Inferior parietal cortex (tissue), 1 donor: Measurements from ENCODE around the gene AP2A2.

ENCODE experiments used
- DNase-seq: peaks from one replicate; pipeline ENCODE4 v3.0.0-alpha.2; 2016; ENCODE audit errors: extremely low spot score

The AP2A2 gene

GRCh38 chr11:1030086-1030485 is 104.4 kb downstream of the AP2A2 start:
- no peak for DNase-seq

DNA sequence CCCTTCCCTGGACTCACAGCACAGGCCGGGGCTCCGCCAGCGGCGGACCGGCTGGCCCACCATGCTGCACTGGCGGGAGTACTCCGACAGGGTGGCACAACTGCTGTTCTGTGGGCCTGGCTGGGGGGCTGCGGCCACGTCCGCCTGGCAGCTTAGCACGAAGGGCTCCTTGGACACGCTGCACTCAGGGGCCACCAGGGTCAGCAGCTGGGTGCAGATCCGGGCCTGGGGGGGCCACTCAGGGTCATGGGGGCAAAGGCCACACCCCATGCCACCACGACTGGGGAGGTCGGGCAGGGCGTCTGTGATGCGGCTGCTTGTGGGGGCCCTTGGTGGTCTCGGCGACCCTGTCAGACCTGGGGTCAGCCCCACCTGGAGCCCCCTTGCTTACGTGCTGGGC is 104.9 kb downstream of the AP2A2 start:
- DNase-seq: no peak

GRCh38 chr11:1031121-1031899 is 105.6 kb downstream of the AP2A2 start:
- DNase-seq: no peak

GRCh38 chr11:1032310-1032891 is 106.7 kb downstream of the AP2A2 start:
- DNase-seq: no peak

DNA sequence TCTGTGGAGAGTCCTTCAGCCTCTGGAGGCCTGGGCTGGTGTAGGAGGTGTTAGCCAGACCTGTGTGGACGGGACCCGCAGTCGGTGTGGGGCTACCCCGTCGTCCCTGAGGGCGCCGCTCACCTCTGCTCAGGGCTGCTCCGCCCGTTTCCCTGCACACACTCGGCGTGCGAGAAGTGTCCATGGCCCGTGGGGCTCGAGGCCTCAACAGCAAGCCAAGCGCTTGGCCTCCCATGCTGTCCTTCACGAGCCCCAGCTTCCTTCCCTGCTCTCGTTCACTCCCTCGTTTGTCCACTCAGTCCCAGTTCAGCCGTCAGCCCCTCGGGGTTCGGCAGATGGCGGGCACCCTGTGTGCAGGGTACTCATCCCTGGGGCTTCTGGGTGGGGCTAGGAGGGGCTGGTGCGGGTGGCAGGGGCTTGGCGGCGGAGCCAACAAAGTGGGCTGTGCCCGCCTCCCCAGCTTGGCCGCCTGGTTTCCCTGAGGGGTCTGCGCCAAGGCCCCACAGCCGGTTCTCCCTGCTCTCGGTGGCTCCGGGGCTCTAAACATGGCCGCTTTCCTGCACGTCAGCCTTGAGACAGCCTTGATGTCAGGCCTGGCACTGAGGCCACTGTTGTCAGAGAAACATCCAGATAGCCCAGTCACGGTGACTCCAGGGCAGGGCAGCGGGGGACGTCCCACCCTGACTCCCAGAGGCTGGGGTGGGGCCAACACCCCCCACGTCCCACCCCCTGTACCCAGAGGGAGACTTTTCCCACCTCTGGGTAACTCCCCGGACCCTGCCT is 107.5 kb downstream of the AP2A2 start:
- DNase-seq: no peak

- DNase-seq: no peak
Observed at GRCh38 chr11:1034001-1034400, 108.3 kb downstream of the AP2A2 start.

DNA sequence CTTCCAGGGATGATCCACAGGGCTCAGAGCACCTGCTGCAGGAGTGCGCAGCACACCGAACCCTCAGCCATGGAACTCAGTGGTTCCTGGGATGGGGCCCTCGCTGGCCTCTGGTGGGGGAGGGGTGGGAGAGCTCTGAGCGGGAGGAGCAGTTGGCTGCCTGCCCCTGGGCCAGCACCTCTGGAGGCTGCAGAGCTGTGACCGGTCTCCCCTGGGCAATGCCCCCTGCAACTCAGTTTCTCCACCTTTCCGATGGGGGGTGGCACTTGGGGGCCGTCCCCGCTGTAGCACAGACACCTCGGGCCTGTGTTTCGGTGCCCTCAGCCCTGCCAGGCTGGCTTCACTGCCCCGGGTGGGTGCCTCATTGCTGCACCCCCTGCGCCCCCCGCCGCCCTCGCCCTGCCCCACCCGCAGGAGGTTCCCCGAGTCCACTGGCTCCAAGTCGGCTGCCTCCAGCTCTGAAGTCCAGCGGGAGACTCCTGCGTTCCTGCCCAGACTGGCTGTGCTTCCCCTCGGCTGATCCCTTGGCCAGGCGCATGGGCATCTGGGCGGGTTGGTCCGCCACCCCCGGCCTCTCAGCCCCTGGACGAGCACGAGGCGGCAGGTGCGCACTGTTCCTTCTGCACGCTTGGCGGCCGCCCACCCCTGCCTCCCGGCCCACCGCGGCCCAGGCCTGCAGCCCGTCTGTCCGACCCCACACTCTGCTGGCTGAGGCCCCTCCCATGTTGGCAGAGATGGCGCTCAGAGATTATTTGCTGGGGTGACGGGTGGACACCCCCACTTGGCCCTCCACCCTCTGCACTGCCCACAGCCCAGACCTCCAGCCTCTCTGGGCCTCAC is 109.0 kb downstream of the AP2A2 start:
- no peak for DNase-seq

- DNase-seq: no peak
Observed at GRCh38 chr11:1035577-1036283, 110.1 kb downstream of the AP2A2 start.

DNA sequence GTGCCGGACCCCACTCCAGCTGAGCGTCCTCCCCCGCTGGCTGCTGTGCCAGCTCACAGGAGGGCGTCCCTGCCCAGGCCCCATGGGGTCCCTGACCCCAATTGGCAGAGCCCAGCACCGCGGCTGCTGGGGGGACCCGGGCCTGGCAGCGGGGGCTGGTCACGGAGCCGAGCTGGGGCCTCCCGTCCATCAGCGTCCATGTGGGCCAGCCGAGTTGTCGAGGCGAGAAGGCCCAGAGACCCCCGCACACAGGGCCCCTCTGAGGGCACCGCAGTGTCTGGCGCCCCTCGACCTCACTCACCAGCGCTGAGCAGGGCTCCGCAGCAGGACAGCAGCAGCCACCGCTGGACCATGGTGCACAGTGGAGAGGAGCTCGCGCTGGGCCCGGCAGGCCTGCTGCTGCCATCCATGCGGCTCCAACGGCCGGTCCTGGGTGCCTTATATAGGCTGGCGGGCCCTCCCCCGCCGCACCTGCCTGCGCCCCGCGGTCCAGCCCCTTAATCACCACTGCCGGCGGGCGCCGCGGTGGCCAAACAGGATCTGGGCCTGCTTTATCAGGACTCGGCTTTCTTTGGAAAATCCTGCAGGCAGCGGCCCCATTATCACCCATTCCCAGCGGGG is 110.7 kb downstream of the AP2A2 start, which contains the start of gene MUC6:
Gene MUC6, minus strand, starts transcription at position 416 of the 621 bp plus-strand sequence. Its CDS starts 63 bp downstream, at position 353.
- DNase-seq: no peak

GRCh38 chr11:1036931-1037330 is 111.3 kb downstream of the AP2A2 start:
- DNase-seq: no peak

GRCh38 chr11:1037506-1038055 is 111.9 kb downstream of the AP2A2 start:
- no peak for DNase-seq

DNA sequence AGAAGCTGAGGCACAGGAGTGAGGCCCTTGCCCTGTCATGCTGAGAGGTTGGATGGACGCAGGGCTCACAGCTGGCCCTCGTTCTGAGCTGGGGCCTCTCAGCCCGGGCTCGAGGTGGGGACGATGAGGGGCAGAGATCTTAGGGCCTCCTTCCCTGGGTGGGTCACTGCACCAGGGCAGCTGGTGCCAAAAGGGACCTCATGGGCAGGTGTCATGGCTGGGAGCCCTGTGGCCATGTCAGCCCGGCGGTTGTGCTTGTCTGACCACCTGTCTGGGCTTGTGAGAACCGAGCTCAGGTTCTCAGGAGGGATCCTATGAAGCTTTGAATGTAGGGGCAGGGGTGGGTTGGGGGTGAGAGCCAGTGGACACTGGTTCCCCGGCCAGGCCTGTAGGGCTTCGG is 112.7 kb downstream of the AP2A2 start:
- no peak for DNase-seq

DNA sequence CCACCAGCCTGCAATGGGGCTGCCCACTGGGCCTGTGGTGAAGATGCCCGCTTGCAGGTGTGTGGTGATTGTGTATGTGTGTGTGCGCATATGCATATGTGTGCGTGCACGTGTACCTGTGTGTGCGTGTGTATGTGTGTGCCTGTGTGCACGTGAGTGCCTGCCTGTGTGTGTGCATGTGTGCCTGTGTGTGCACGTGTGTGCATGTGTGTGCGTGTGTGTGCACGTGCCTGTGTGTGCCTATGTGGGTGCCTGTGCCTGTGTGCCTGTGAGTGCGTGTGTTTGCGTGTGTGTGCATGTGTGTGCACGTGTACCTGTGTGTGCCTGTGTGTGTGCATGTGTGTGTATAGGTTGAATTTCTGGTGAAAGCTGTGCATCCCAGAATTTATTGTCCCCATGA is 113.3 kb downstream of the AP2A2 start:
- no peak for DNase-seq

GRCh38 chr11:1039481-1040427 is 114.1 kb downstream of the AP2A2 start:
- DNase-seq: no peak

GRCh38 chr11:1040428-1041148 is 114.9 kb downstream of the AP2A2 start:
- no peak for DNase-seq

DNA sequence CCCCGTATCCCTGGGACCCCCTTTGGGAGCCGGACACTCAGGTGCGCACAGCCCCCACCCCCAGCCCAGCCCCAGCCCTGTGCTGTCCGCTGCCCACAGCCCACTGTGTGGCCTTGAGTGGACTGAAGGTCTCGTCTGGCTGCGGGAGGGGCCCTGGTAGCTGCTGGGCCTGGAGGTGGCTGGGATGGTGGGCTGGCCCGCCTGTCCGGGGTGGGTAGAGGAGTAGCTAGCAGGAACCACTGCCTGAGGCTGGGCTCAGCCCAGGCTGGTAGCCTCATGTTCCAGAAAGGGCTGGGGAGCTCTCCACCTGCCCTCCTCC is 115.4 kb downstream of the AP2A2 start:
- DNase-seq: no peak

GRCh38 chr11:1041471-1041870 is 115.8 kb downstream of the AP2A2 start:
- no peak for DNase-seq

DNA sequence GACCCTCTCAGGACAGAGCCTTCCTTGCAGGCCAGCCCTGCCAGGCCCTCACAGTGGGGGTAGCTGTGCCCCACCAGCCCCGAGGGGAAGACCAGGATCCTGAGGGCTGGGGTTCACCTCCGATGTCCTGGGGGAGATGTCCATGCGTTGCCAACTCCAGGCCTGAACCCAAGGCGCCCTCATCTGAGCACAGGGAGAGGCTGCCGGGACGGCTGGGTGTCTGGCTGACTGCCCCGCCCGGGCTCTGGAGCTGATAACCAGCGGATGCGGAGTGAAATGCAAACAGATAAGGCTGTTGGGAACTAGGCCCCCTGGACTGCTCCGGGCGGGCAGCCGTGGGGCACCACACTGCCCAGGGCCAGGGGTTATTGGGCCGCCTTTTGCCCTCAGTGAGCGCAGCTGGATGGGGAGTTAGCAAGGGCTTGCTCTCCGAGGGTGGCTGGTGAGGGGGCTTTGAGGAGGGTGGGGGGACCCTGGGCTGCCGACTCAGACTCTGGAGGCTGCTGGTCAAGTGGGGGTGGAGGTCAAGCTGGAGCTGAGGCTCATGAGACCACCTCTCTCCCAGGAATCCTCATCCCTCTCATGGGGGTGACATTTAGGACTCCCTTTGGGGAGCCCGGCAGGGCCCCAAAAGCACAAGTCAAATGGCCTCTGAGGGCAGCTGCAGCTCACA is 116.4 kb downstream of the AP2A2 start:
- DNase-seq: no peak
